Gastroesophageal sphincter (tissue), 2 donors: ENCODE measurements around the gene TADA2A.

ENCODE experiments used
- EP300 ChIP-seq: sonication (generic); formaldehyde crosslinking; IDR thresholded peaks from one replicate; pipeline ENCODE4 v1.6.1; 2017; ENCODE audit warnings: antibody characterized with exemption, mild to moderate bottlenecking
- POLR2A ChIP-seq, 2 donors: fragments of 450-650 bp; IDR thresholded peaks; one replicate each; pipeline ENCODE4 v1.6.1; 2017; ENCODE audit warnings: antibody characterized with exemption in 2 of 2, mild to moderate bottlenecking in 2 of 2, moderate library complexity in 1 of 2

- TF ChIP-seq EP300 (no peak), POLR2A (IDR thresholded peaks at IDR 0.05) (no peak)
These were observed 591 bp upstream of the TADA2A start for GRCh38 chr17:37405955-37406634.
